ENCODE data around the gene UNC50.

The UNC50 gene

DNA sequence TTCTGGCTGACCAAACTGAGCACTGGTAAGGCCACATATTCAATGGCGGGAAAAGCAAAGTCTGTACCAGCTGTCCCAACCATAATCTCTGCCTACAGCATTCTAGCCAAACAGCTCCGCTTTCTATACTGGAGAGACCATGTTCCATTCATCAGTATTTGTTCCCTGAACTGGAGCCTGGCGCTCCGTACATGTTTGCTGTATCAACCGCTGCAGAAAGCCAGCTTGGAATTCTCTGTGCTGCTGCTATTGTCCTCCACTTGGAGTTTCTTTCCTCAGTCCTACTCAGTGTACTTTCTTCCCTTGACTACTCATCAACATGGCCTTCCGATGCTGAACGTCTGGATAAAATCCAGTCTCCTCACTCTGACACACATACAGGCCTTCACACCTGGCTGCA is 2.0 kb upstream of the UNC50 start:
- H3K27ac ChIP-seq (ENCODE audit: low read length): no peak overlapping the region
- H3K79me2 ChIP-seq (ENCODE audit: low read length): peaks cover 49% of the 10 kb centered on the region
- no peaks in the 10 kb centered on the region for H3K27me3 ChIP-seq (replicated peaks; ENCODE audit: insufficient read depth, low read length)
- H2AFZ ChIP-seq (ENCODE audit: low read length): no peak overlapping the region
- H3F3A ChIP-seq (ENCODE audit: insufficient read depth, low read length): peaks cover 12% of the 10 kb centered on the region
- TF ChIP-seq EZH2phosphoT487 (IDR thresholded peaks at IDR 0.05; ENCODE audit: low read length) (no peak), EZH2 (optimal IDR thresholded peaks at IDR 0.05; ENCODE audit: low read depth, low read length) (no peak)
- TF ChIP-seq, protein P1, sequence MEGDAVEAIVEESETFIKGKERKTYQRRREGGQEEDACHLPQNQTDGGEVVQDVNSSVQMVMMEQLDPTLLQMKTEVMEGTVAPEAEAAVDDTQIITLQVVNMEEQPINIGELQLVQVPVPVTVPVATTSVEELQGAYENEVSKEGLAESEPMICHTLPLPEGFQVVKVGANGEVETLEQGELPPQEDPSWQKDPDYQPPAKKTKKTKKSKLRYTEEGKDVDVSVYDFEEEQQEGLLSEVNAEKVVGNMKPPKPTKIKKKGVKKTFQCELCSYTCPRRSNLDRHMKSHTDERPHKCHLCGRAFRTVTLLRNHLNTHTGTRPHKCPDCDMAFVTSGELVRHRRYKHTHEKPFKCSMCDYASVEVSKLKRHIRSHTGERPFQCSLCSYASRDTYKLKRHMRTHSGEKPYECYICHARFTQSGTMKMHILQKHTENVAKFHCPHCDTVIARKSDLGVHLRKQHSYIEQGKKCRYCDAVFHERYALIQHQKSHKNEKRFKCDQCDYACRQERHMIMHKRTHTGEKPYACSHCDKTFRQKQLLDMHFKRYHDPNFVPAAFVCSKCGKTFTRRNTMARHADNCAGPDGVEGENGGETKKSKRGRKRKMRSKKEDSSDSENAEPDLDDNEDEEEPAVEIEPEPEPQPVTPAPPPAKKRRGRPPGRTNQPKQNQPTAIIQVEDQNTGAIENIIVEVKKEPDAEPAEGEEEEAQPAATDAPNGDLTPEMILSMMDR (IDR thresholded peaks at IDR 0.05; ENCODE audit: low read length): no peak
- H4K20me1 ChIP-seq (ENCODE audit: insufficient read depth, low read length): no peaks in the 10 kb centered on the region
- no peaks in the 10 kb centered on the region for H3K9me2 ChIP-seq (replicated peaks; ENCODE audit: insufficient read depth, low read length)
- H3K4me2 ChIP-seq (ENCODE audit: low read depth, low read length): no peak overlapping the region
- H3K4me3 ChIP-seq (ENCODE audit: low read length): no peak overlapping the region
- H3K4me1 ChIP-seq (ENCODE audit: low read length): peaks cover 13% of the 10 kb centered on the region
- H3K9ac ChIP-seq (ENCODE audit: low read length): no peak overlapping the region
- no peaks in the 10 kb centered on the region for H3K9me3 ChIP-seq (replicated peaks; ENCODE audit: insufficient read depth, low read length)
- DNase-seq: no peak
- H3K36me3 ChIP-seq (replicated peaks; ENCODE audit: insufficient read depth, low read length): no peaks in the 10 kb centered on the region

DNA sequence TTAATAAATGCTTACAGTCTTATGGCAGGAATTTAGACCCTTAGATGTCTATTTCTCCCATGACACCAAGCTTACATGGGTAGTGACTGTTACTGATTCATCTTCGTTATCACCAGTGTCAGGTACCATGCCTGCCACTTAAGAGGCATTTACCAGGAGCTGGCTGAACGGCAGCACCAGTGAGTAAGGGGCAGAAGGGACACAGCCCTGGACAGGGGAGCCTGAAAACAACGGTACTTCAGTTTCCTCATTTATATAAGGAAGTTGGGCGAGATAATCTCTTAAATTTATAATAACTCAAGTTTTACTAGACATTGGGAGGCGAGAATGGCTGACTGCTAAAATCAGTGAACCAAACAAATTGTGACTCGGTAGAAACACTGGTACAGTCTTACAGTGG is 1.3 kb upstream of the UNC50 start:
- Histone ChIP-seq H3K9me2 (replicated peaks; ENCODE audit: insufficient read depth, low read length) (no peaks in the 10 kb centered on the region), H4K20me1 (ENCODE audit: insufficient read depth, low read length) (no peaks in the 10 kb centered on the region), H3K4me2 (ENCODE audit: low read depth, low read length) (peak overlapping the region; percentile 85), H3K9me3 (replicated peaks; ENCODE audit: insufficient read depth, low read length) (no peaks in the 10 kb centered on the region), H3F3A (ENCODE audit: insufficient read depth, low read length) (peaks cover 11% of the 10 kb centered on the region), H3K9ac (ENCODE audit: low read length) (peak overlapping the region; percentile 97; the same call in 1 of the 2 replicates), H3K27me3 (replicated peaks; ENCODE audit: insufficient read depth, low read length) (no peaks in the 10 kb centered on the region), H3K4me1 (ENCODE audit: low read length) (peaks cover 13% of the 10 kb centered on the region), H3K79me2 (ENCODE audit: low read length) (peaks cover 50% of the 10 kb centered on the region), H3K27ac (ENCODE audit: low read length) (no peak overlapping the region), H2AFZ (ENCODE audit: low read length) (no peak overlapping the region), H3K4me3 (ENCODE audit: low read length) (peak overlapping the region; percentile 98; the same call in 1 of the 2 replicates), H3K36me3 (replicated peaks; ENCODE audit: insufficient read depth, low read length) (no peaks in the 10 kb centered on the region)
- DNase-seq: no peak
- TF ChIP-seq EZH2phosphoT487 (IDR thresholded peaks at IDR 0.05; ENCODE audit: low read length) (no peak), EZH2 (optimal IDR thresholded peaks at IDR 0.05; ENCODE audit: low read depth, low read length) (no peak)
- TF ChIP-seq, protein P1 (IDR thresholded peaks at IDR 0.05; ENCODE audit: low read length): no peak

GRCh38 chr2:98607741-98608115 is 661 bp upstream of the UNC50 start:
- H3K27me3 ChIP-seq (replicated peaks; ENCODE audit: insufficient read depth, low read length): no peaks in the 10 kb centered on the region
- peaks cover 11% of the 10 kb centered on the region for H3F3A ChIP-seq (ENCODE audit: insufficient read depth, low read length)
- H3K4me2 ChIP-seq (ENCODE audit: low read depth, low read length): peak overlapping the region; percentile 85
- peak overlapping the region; percentile 98 for H3K4me3 ChIP-seq (ENCODE audit: low read length)
- DNase-seq: no peak
- H3K9me3 ChIP-seq (replicated peaks; ENCODE audit: insufficient read depth, low read length): no peaks in the 10 kb centered on the region
- TF ChIP-seq, protein P1 (IDR thresholded peaks at IDR 0.05; ENCODE audit: low read length): no peak
- no peak for TF ChIP-seq EZH2 (optimal IDR thresholded peaks at IDR 0.05; ENCODE audit: low read depth, low read length)
- TF ChIP-seq EZH2phosphoT487 (IDR thresholded peaks at IDR 0.05; ENCODE audit: low read length): no peak
- H3K4me1 ChIP-seq (ENCODE audit: low read length): peaks cover 13% of the 10 kb centered on the region
- H2AFZ ChIP-seq (ENCODE audit: low read length): peak overlapping the region; percentile 77
- no peaks in the 10 kb centered on the region for H4K20me1 ChIP-seq (ENCODE audit: insufficient read depth, low read length)
- no peaks in the 10 kb centered on the region for H3K9me2 ChIP-seq (replicated peaks; ENCODE audit: insufficient read depth, low read length)
- peak overlapping the region; percentile 76; the same call in 1 of the 2 replicates for H3K27ac ChIP-seq (ENCODE audit: low read length)
- H3K9ac ChIP-seq (ENCODE audit: low read length): peak overlapping the region; percentile 97
- H3K36me3 ChIP-seq (replicated peaks; ENCODE audit: insufficient read depth, low read length): no peaks in the 10 kb centered on the region; the same call in 1 of the 2 replicates
- H3K79me2 ChIP-seq (ENCODE audit: low read length): peaks cover 50% of the 10 kb centered on the region
